NCI-H2107 treated with DMSO at 0.1 percent for 48 hours (cell line): ENCODE results near the gene AKR1C4.

Experiments used
- DNase-seq: peaks from one replicate; lab custom pipeline; 2025; ENCODE audit not compliant: unreplicated experiment; lab: John Stamatoyannopoulos, UW

AKR1C4 gene

DNA sequence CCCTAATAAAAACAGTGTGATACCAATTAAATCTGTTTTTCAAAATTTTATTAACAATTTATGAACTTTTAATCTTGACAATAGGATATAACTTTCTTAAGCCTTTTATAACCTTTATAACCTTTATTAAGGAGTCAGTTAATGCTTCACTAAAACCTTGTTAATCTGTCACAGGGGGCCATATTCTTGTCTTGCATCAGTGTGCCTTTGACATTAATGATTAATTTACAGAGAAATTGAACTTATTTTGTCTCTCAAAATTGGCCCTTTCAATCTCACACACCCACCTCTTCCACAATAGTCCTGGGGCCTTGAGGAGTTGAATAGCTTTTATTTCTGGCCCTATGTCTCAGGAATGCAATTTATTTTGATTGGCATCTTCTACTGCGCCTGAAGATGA is 68.5 kb downstream of the AKR1C4 start:
- DNase-seq = no peak

DNA sequence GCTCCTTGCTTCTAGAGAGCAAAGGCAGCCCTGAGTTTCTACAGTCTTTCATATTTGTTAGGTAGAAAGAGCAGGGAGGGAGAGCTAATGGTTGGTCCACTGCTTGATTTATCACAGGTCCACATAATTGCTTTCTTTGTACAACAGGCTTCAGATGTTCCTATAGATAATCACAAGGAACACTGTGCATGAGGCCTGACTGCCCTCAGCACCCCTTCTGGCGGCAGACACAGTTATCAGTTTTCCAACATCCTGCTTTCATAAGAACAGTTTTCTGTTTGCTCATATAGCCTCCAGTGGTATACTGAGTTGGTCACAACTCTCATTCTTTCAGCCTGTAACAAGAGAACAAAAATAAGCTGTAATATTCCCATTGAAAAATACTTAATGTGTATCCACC is 69.7 kb downstream of the AKR1C4 start:
- DNase-seq = no peak

DNA sequence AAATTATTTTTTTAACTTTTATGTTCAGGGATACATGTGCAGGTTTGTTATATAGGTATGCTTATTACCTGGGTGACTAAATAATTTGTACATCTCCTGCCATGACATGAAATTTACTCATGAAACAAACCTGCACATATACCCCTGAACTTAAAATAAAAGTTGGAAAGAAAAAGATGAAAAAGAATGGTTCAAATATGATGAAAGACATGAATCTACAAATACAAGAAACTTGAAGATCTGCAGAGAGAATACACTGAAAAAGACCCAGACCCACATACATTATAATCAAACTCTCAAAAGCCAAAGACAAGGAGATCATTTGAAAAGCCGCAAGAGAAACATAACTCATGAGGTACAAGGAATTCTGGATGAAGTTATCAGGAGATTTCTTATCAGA is 70.2 kb downstream of the AKR1C4 start:
- no peak for DNase-seq

DNA sequence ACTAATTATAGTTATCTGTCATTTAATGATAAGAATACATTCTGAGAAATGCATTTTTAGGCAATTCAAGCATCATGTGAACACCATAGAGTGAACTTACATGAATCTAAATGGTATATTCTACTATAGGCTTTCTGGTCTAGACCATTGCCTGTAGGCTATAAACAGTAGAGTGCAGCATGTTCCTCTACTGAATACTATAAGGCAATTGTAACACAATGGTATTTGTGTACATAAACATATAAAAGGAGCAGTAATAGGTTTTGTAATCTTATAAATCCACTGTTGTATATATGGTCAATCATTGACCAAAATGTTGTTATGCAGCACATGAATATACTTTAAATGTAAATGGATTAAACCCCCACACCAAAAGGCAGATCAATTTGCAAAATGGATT is 71.6 kb downstream of the AKR1C4 start:
- DNase-seq = no peak
